Neural cell (in vitro differentiated cells): ENCODE results near the gene PFKP. TPM values are rescaled to one million over a fixed set of nuclear protein-coding genes. Genes with fewer than 3 reads are reported as not detected.

Source experiments
- H2AFZ ChIP-seq: fragments of 200-600, 300-800 bp; sonication (generic), shearing (Covaris generic); 2 replicates; pipeline ENCODE4 v1.6.0; 2014; ENCODE audit warnings: low read depth, mild to moderate bottlenecking, antibody characterized with exemption, low read length, moderate library complexity
- H3F3A ChIP-seq: fragments of 200-600 bp; shearing (Covaris generic); 2 replicates; pipeline ENCODE4 v1.6.1; 2016; ENCODE audit warnings: mild to moderate bottlenecking, moderate library complexity, mixed read lengths, antibody characterized with exemption, low read length; ENCODE audit not compliant: insufficient read depth, poor library complexity, severe bottlenecking
- H3K27ac ChIP-seq: fragments of 200-600, 300-800 bp; sonication (generic), shearing (Covaris generic); 2 replicates; pipeline ENCODE4 v1.5.1; 2014; ENCODE audit warnings: mild to moderate bottlenecking, low read length, moderate library complexity
- H3K27me3 ChIP-seq: fragments of 300-800, 200-600 bp; sonication (generic), shearing (Covaris generic); 2 replicates; pipeline ENCODE4 v1.6.0; 2014; ENCODE audit warnings: mild to moderate bottlenecking, low read depth, low read length, moderate library complexity; ENCODE audit not compliant: insufficient read depth
- H3K36me3 ChIP-seq: fragments of 300-800, 200-600 bp; sonication (generic), shearing (Covaris generic); 2 replicates; pipeline ENCODE4 v1.5.1; 2014; ENCODE audit warnings: mild to moderate bottlenecking, antibody characterized with exemption, low read length, moderate library complexity; ENCODE audit not compliant: insufficient read depth
- H3K4me2 ChIP-seq: fragments of 300-800, 200-600 bp; sonication (generic), shearing (Covaris generic); 2 replicates; pipeline ENCODE4 v1.6.0; 2014; ENCODE audit warnings: mild to moderate bottlenecking, low read length
- H3K4me3 ChIP-seq: fragments of 300-800, 200-600 bp; sonication (generic), shearing (Covaris generic); 2 replicates; pipeline ENCODE4 v1.5.1; 2014; ENCODE audit warnings: mild to moderate bottlenecking, low read length, moderate library complexity
- H3K79me2 ChIP-seq: fragments of 200-600 bp; shearing (Covaris generic); replicated peaks from 2 replicates; pipeline ENCODE4 v1.6.0; 2014; ENCODE audit warnings: mild to moderate bottlenecking, low read length, moderate library complexity; ENCODE audit not compliant: insufficient read depth
- H3K9ac ChIP-seq: fragments of 300-800, 200-600 bp; sonication (generic), shearing (Covaris generic); 2 replicates; pipeline ENCODE4 v1.6.1; 2016; ENCODE audit warnings: mild to moderate bottlenecking, low read length, mixed read lengths
- H3K9me2 ChIP-seq: fragments of 200-600 bp; shearing (Covaris generic); 2 replicates; pipeline ENCODE4 v1.6.1; 2016; ENCODE audit warnings: mild to moderate bottlenecking, low read length, mixed read lengths; ENCODE audit not compliant: insufficient read depth
- H3K9me3 ChIP-seq: fragments of 200-600, 300-800 bp; sonication (generic), shearing (Covaris generic); 2 replicates; pipeline ENCODE4 v1.6.1; 2016; ENCODE audit warnings: mild to moderate bottlenecking, mixed run types, low read length, moderate library complexity, mixed read lengths
- H4K20me1 ChIP-seq: fragments of 200-600 bp; shearing (Covaris generic); 2 replicates; pipeline ENCODE4 v1.6.1; 2016; ENCODE audit warnings: mild to moderate bottlenecking, mixed run types; ENCODE audit not compliant: insufficient read depth
- EP300 ChIP-seq: fragments of 450-650 bp; conservative IDR thresholded peaks from 2 replicates; pipeline ENCODE4 v1.6.1; 2014; ENCODE audit warnings: antibody characterized with exemption, mild to moderate bottlenecking, moderate library complexity; ENCODE audit not compliant: poor library complexity, severe bottlenecking
- EZH2 ChIP-seq: fragments of 200-600, 300-800 bp; shearing (Covaris generic), sonication (generic); IDR thresholded peaks from 2 replicates; pipeline ENCODE4 v1.6.1; 2014; ENCODE audit warnings: antibody characterized with exemption, low read length, borderline replicate concordance, mild to moderate bottlenecking; ENCODE audit not compliant: insufficient read depth, poor library complexity, severe bottlenecking
- MXI1 ChIP-seq: fragments of 450-650 bp; conservative IDR thresholded peaks from 2 replicates; pipeline ENCODE4 v1.6.1; 2014; ENCODE audit warnings: antibody characterized with exemption, mild to moderate bottlenecking; ENCODE audit not compliant: poor library complexity, severe bottlenecking
- POLR2AphosphoS5 ChIP-seq: IDR thresholded peaks from 2 replicates; pipeline ENCODE4 v1.6.1; 2012
- RAD21 ChIP-seq: fragments of 450-650 bp; conservative IDR thresholded peaks from 2 replicates; pipeline ENCODE4 v1.6.1; 2014; ENCODE audit warnings: antibody characterized with exemption, mild to moderate bottlenecking, moderate library complexity
- REST ChIP-seq: IDR thresholded peaks from 2 replicates; pipeline ENCODE4 v1.6.1; 2012; ENCODE audit warnings: borderline replicate concordance
- SMC3 ChIP-seq: fragments of 450-650 bp; conservative IDR thresholded peaks from 2 replicates; pipeline ENCODE4 v1.6.1; 2014; ENCODE audit warnings: antibody characterized with exemption, mild to moderate bottlenecking, moderate library complexity; ENCODE audit not compliant: poor library complexity
- TAF1 ChIP-seq: IDR thresholded peaks from 2 replicates; pipeline ENCODE4 v1.6.1; 2012; ENCODE audit warnings: low read depth
- polyA plus RNA-seq: library from polyadenylated mRNA; depleted of rRNA; stranded (reverse); fragments of >200 nt; gene quantifications from 2 replicates; pipeline ENCODE4 v1.2.3, GENCODE V29; 2014
- TF ChIP-seq, protein P1 (sequence below): fragments of 450-650 bp; IDR thresholded peaks from 2 replicates; pipeline ENCODE4 v1.5.1; 2014; ENCODE audit warnings: antibody characterized with exemption, mild to moderate bottlenecking, moderate library complexity; ENCODE audit not compliant: poor library complexity, severe bottlenecking

The PFKP gene
- polyA plus RNA-seq, 1 donor from 2014 or later = 27.9 TPM

- H3K9me3 ChIP-seq = no peaks in the 10 kb centered on the region
- H3K9ac ChIP-seq = no peak overlapping the region
- TF ChIP-seq TAF1 = no peak
- no peak for TF ChIP-seq MXI1
- TF ChIP-seq, protein P1, sequence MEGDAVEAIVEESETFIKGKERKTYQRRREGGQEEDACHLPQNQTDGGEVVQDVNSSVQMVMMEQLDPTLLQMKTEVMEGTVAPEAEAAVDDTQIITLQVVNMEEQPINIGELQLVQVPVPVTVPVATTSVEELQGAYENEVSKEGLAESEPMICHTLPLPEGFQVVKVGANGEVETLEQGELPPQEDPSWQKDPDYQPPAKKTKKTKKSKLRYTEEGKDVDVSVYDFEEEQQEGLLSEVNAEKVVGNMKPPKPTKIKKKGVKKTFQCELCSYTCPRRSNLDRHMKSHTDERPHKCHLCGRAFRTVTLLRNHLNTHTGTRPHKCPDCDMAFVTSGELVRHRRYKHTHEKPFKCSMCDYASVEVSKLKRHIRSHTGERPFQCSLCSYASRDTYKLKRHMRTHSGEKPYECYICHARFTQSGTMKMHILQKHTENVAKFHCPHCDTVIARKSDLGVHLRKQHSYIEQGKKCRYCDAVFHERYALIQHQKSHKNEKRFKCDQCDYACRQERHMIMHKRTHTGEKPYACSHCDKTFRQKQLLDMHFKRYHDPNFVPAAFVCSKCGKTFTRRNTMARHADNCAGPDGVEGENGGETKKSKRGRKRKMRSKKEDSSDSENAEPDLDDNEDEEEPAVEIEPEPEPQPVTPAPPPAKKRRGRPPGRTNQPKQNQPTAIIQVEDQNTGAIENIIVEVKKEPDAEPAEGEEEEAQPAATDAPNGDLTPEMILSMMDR = no peak
- TF ChIP-seq RAD21 = no peak
- no peak for TF ChIP-seq POLR2AphosphoS5
- no peak for TF ChIP-seq REST
- no peak for TF ChIP-seq SMC3
- no peak for TF ChIP-seq EZH2
- TF ChIP-seq EP300 = no peak
- no peaks in the 10 kb centered on the region for H4K20me1 ChIP-seq
- no peaks in the 10 kb centered on the region for H3F3A ChIP-seq
- no peak overlapping the region for H2AFZ ChIP-seq
- H3K27me3 ChIP-seq = no peaks in the 10 kb centered on the region
- no peak overlapping the region for H3K27ac ChIP-seq
- no peaks in the 10 kb centered on the region for H3K9me2 ChIP-seq
- H3K4me2 ChIP-seq = no peak overlapping the region
- H3K79me2 ChIP-seq = no peaks in the 10 kb centered on the region
- no peak overlapping the region for H3K4me3 ChIP-seq
- H3K36me3 ChIP-seq = peaks cover 9% of the 10 kb centered on the region
These were observed 74.1 kb downstream of the PFKP start for GRCh38 chr10:3141351-3142005.

DNA sequence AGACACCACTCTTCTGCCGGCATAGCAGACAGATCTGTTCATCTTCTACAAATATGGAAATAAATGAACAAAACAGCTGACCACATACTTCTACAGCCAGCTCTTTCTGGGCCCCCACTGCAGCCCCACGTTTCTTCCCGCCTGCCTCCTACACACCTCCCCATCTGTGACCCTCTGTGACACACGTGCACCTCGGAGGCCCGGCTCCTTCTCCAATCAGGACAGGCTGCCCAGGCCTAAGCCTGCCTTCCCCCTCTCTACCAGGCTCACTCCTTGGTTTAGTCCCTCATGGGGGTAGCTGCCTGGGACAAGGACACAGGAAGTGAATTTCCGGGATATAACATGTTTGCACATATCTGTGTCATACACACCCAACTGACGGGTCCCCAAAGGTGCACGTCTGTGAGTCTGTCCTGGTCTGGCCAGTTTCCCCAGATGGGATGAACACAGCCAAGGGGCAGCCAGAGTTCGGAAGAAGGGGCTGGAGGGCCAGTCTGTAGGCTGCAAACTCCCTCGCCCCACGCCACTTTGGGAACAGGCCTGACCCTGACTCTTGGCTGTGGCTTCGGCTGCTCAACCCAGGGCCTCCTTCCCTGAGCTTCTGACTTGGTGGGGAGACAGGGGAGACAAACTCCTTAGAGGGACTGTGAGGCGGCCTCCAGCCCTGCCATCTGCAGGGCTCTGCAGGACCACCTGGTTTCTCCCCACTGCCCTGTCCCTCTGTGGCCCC, 75.0 kb downstream of the PFKP start:
- no peak for TF ChIP-seq POLR2AphosphoS5
- TF ChIP-seq, protein P1 = no peak
- TF ChIP-seq EZH2 = no peak
- no peak for TF ChIP-seq RAD21
- no peak for TF ChIP-seq REST
- TF ChIP-seq MXI1 = no peak
- no peak for TF ChIP-seq EP300
- no peak for TF ChIP-seq TAF1
- no peak for TF ChIP-seq SMC3
- Histone ChIP-seq H4K20me1 (no peaks in the 10 kb centered on the region), H3K4me2 (no peak overlapping the region), H3K79me2 (no peaks in the 10 kb centered on the region), H3K36me3 (peaks cover 9% of the 10 kb centered on the region), H3F3A (no peaks in the 10 kb centered on the region), H3K27ac (no peak overlapping the region), H3K9me3 (no peaks in the 10 kb centered on the region), H3K9ac (no peak overlapping the region), H3K4me3 (no peak overlapping the region), H3K9me2 (no peaks in the 10 kb centered on the region), H3K27me3 (no peaks in the 10 kb centered on the region), H2AFZ (no peak overlapping the region)
